ENCODE results near the gene BDNF.

BDNF gene

DNA sequence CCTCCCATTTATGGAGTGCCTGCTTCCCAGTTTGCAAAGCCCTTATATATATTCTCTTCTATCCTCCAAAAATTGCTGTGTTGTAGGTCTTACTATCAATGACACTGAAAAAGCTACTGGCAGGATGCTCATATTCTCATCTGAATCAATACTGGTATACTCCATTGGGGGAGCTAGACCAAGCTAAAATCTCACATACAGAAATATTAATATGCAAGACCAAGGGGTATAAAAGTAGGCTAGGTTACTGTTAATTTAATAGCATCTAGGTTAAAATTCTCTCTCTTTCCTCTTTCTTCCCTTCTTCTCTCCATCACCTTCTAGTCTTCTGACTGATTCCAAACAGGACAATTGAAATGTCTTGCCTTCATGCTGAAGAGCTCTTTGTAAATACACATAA, 17.1 kb upstream of the BDNF start:
- DNase-seq (ENCODE audit: low spot score in 2 of 2) (no peak), ATAC-seq (no peak)
- peaks cover 8% of the 10 kb centered on the region for H3K9me3 Mint-ChIP-seq
- H3K27ac Mint-ChIP-seq = no peak overlapping the region
- no peak overlapping the region for H3K4me3 Mint-ChIP-seq
- no peaks in the 10 kb centered on the region for H3K36me3 Mint-ChIP-seq
- H3K4me1 Mint-ChIP-seq = no peaks in the 10 kb centered on the region

DNA sequence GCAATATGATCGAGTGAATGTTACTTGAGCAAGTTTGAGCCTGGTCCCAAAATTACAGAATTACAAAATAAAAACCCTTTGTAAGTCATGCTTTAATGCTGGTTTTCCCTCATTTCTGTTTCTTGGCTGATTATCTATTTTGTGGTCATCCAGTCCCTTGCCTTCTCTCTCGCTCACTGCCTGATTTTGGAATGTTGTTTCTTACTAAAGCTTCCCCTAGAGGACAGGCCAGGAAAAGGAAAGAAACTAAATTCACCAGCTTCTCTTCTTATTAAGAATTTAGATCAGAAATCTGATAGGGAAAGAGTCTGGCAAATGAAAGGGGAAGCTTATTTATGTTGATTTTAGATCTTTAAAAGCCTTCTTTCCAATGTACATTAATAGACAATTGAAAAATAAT, 16.6 kb upstream of the BDNF start:
- H3K36me3 Mint-ChIP-seq = no peaks in the 10 kb centered on the region
- no peaks in the 10 kb centered on the region for H3K4me1 Mint-ChIP-seq
- H3K9me3 Mint-ChIP-seq = peaks cover 8% of the 10 kb centered on the region
- no peak overlapping the region for H3K4me3 Mint-ChIP-seq
- no peak overlapping the region for H3K27ac Mint-ChIP-seq
- no peak for ATAC-seq
- DNase-seq (ENCODE audit: low spot score in 2 of 2) = no peak

DNA sequence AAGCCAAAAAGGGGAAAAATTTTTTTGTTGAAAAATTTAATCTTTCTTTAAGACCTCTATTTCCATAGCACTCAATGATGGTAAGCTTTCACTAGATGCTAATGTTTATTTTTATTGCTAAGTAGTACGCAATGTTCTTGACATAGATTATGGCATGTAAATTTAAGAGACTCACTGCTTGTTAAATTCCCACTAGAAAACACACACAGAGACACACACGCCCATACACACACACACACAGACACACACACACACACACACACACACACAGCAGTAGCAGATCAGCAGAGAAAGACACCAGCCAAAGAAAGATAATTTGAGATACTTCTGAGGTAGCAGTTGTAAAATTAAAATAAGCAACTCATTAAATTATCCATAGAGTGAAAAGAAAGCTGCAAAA, 16.0 kb upstream of the BDNF start:
- Mint-ChIP-seq H3K4me3 (no peak overlapping the region), H3K27ac (no peak overlapping the region), H3K36me3 (no peaks in the 10 kb centered on the region), H3K9me3 (peaks cover 7% of the 10 kb centered on the region), H3K4me1 (no peaks in the 10 kb centered on the region)
- no peak for ATAC-seq
- no peak for DNase-seq (ENCODE audit: low spot score in 2 of 2)

DNA sequence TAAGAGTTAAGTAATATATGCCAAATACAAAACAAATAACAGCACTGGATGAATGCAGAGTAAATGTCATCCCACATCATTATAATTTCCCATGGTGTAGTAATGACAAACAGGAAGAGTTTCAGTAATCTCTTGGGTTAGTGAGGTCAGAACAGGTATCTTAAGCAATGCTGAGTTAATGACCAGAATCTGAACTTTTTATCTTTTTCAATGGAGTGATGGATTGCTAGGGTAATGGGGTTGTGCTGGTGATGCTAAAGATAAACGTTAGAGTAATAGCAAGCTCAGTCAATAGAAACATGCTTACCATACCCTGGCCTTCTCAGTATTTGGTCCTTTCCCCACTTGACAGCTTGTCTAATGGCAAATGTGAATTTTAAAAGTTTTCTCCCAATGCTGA, 11.5 kb upstream of the BDNF start:
- ATAC-seq = no peak
- Mint-ChIP-seq H3K4me3 (no peak overlapping the region), H3K4me1 (no peaks in the 10 kb centered on the region), H3K27ac (no peak overlapping the region), H3K9me3 (peaks cover 3% of the 10 kb centered on the region), H3K36me3 (no peaks in the 10 kb centered on the region)
- DNase-seq (ENCODE audit: low spot score in 2 of 2) = no peak

DNA sequence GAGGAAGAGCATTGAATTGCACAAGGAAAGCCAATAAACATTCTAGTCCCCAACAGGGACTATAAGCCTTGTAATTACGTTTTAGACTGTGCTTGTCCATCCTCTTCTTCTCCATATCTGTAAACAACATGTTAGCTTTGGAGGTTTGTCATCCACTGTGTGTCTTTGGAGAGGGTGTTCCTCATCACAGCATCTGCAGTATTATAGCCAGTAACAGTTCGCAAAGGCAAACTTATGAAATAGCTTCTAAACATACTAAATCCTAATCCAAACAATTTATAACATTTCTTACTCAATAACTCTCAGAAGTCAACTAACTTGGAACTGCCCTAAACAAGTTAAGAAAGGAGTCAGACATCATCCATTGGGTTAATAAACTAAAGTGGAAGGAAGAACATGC, 10.3 kb upstream of the BDNF start:
- no peaks in the 10 kb centered on the region for H3K4me1 Mint-ChIP-seq
- H3K27ac Mint-ChIP-seq = no peak overlapping the region
- H3K4me3 Mint-ChIP-seq = no peak overlapping the region
- ATAC-seq (no peak), DNase-seq (ENCODE audit: low spot score in 2 of 2) (no peak)
- no peaks in the 10 kb centered on the region for H3K36me3 Mint-ChIP-seq
- H3K9me3 Mint-ChIP-seq = peaks cover 3% of the 10 kb centered on the region

DNA sequence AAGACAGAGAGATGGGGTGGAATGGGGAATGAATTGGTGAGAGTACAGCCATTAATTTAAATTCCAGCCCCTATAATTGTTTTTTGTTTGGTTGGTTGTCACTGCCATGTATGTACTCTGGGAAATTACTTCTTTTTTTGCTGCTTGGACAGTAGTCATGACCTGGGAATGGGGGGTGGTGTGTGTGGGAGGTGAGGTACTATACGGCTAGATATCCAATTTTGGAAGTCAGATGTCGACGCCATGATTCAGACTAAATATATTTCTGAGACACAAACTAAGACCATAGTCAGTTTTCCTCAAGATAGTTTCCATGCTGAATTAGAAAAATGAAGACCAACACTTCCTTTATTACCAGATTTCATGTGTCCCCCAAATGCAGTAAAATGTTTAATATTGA, 7.4 kb upstream of the BDNF start:
- Mint-ChIP-seq H3K4me1 (no peaks in the 10 kb centered on the region), H3K4me3 (no peak overlapping the region), H3K9me3 (peaks cover 3% of the 10 kb centered on the region), H3K36me3 (no peaks in the 10 kb centered on the region), H3K27ac (no peak overlapping the region)
- ATAC-seq = no peak
- DNase-seq (ENCODE audit: low spot score in 2 of 2) = no peak

DNA sequence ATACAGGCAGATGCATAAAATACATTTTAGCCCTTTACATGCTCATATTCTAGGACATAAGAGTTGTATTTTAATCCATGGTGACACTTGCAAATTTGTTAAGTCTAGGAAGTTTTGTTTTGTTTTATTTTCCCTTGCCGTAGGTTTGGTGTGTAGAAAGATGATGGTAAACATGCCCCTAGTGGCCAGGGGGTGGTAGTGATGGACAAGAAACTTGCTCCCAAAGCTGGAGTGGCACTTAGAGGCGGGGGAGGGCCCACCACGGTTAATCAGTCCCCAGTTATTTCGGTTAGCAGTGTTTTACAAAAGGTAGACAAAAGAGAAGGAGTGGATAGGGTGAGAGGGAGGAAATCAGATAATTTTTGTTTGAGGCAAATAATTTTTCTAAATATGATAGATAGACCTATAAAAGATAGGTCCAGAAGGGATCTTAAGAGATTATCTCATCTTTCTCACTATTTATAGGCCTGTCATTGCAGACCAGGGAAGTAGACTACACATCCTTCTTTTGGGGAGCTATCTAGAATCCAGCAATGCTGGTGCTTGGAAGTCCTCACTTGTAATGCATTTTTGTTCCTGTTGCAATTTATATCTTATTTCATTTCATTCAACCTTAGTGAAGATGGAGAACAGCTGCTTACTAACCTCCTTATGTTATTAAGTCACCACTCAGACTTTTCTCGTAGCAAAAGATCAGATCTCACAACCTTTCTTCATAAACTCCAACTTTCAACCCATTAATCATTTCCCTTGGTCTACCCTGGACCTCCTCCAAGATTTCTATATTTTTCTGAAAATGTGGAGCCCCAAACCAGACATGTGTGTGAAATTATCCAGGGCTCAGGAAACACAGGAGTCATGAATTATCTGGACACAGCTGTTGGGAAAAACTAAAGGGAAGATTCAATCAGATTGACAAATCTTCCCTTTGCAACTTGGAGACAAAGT, 5.9 kb upstream of the BDNF start:
- Mint-ChIP-seq H3K4me3 (no peak overlapping the region), H3K9me3 (peaks cover 3% of the 10 kb centered on the region), H3K36me3 (no peaks in the 10 kb centered on the region), H3K27ac (no peak overlapping the region), H3K4me1 (peaks cover 7% of the 10 kb centered on the region)
- DNase-seq (ENCODE audit: low spot score in 2 of 2) (no peak), ATAC-seq (no peak)

DNA sequence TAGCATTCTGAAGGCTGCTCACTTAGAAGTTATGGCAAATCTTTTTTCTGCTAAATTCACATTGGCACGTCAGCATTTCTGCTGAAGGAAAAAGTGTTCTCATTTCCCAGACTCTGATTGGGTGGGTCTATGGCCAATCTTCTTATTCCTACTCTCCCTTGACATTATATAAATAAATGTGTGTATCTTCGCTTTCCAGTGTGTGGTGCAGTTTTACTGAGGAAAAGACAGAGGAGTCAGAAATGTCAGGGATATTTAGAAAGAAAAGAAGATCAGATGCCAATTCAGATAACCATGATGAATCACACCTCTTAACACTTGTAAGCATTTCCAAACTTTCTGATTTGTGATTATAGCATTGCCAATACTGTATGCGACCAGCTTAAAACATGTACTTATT, 3.2 kb upstream of the BDNF start:
- DNase-seq (ENCODE audit: low spot score in 2 of 2) (no peak), ATAC-seq (no peak)
- Mint-ChIP-seq H3K4me3 (no peak overlapping the region), H3K36me3 (no peaks in the 10 kb centered on the region), H3K4me1 (peaks cover 29% of the 10 kb centered on the region), H3K9me3 (peaks cover 3% of the 10 kb centered on the region), H3K27ac (no peak overlapping the region)

DNA sequence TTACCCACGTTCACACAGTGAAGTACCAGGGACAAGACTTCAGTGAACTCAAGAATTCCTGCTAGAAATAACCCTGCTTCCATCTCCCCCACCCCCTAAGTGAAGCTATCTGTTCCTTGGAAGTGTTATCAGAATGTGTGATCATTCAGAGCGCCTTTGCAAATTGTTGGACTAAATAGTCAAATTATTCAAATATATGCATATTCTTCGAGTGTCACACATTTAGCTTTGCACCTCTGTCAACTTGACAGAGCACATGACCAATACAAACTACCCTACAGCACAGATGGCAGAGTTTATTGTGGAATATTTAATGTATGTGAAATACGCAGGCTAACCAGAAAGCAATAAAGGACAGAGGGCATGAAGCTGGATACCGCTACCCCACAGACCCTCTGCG, 2.6 kb upstream of the BDNF start:
- H3K9me3 Mint-ChIP-seq = no peaks in the 10 kb centered on the region
- ATAC-seq = no peak
- H3K36me3 Mint-ChIP-seq = no peaks in the 10 kb centered on the region
- H3K4me1 Mint-ChIP-seq = peaks cover 29% of the 10 kb centered on the region
- H3K27ac Mint-ChIP-seq = no peak overlapping the region
- no peak overlapping the region for H3K4me3 Mint-ChIP-seq
- no peak for DNase-seq (ENCODE audit: low spot score in 2 of 2)

DNA sequence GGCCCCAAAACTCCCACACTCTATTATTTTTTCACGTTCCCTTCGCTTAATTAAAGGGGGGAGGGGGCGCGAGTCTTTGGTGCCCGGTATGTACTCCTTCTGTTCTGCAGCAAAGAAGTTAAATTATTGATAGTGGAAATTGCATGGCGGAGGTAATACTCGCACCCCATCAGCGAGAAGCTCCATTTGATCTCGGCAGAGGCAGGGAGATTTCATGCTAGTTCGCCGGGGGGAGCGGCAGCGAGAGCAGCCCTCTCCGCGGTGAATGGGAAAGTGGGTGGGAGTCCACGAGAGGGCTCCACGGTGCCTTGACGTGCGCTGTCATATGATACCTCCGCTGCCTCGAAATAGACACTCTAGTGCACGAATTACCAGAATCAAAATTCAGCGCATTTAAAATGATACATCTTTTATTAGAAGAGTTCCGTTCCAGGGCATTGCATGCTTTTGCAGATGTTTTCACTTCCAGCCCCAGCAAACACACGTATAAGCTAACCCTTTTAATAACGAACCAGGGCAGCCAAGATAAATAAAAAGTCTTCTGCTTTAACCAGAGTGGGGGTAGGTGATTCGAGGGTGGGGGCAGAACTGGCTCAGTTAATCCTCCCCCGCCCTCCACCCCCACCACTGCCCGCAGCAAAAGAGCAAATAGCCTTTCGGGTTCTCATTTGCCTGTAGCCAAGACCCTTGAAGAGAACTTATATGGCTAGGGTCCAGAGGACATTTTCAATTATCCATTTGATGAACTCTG, 1.3 kb upstream of the BDNF start:
- no peak for ATAC-seq
- Mint-ChIP-seq H3K4me1 (peaks cover 29% of the 10 kb centered on the region), H3K36me3 (no peaks in the 10 kb centered on the region), H3K27ac (peak overlapping the region; percentile 29), H3K4me3 (peak overlapping the region; percentile 75), H3K9me3 (no peaks in the 10 kb centered on the region)
- DNase-seq (ENCODE audit: low spot score in 2 of 2) = no peak

DNA sequence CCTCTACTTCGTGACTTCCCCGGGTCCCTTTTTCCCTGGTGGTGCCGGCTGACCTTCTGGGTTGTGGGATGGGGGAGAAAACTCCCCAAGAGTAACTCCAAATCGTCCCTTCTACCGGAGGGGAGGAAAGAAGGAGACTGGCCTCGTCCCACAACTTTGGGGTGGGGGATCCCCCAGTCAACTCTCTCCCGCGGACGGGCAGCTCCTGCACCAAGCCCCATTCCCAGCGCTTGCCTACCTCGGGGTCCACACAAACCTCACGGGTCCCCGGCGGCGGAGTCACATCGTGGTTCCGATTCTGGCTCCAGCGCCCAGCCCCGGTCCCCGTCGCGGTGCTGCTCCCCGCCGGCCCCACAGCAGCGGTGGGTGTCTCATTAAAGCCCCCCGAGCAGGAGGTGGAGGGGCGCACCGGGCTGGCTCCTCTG, 317 bp downstream of the BDNF start:
- Mint-ChIP-seq H3K36me3 (no peaks in the 10 kb centered on the region), H3K9me3 (no peaks in the 10 kb centered on the region), H3K27ac (no peak overlapping the region), H3K4me1 (peaks cover 29% of the 10 kb centered on the region), H3K4me3 (peak overlapping the region; percentile 42)
- DNase-seq (ENCODE audit: low spot score in 2 of 2) (no peak), ATAC-seq (no peak)

DNA sequence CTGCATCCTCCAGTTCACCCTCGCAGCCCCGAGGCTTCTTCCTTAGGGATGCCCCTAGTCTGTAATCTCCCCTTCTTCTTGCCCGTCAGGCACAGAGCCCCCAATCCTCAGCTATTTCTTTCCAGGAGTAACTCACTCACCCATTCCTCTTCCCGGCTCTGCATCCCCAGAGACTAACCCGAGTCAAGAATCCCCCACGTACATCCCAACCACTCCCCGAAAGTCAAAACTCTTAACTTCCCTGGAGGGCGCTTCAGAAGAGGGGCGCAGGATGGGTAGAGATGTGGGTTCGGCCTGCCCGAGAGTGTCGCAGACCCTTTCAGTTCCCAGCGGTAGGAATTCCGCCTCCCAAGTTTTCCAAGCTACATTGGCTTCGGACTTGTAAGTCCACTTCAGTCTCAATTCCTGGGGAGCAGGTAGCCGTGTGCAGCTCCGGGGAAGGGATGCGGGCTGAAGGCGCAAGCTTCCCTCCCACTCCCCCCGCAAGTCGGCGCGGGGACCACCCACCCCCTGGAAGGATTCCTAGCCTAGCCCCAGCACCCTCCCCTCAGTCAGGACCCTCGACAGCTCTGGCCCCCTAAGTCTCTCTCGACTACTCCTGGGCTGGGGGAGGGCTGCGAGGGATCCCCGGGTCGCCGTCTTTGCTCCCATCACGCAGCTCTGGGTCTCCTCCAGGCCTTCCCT, 871 bp downstream of the BDNF start:
- Mint-ChIP-seq H3K4me1 (peaks cover 29% of the 10 kb centered on the region), H3K9me3 (no peaks in the 10 kb centered on the region), H3K36me3 (no peaks in the 10 kb centered on the region), H3K4me3 (peak overlapping the region; percentile 42), H3K27ac (no peak overlapping the region)
- DNase-seq (ENCODE audit: low spot score in 2 of 2) (no peak), ATAC-seq (no peak)

DNA sequence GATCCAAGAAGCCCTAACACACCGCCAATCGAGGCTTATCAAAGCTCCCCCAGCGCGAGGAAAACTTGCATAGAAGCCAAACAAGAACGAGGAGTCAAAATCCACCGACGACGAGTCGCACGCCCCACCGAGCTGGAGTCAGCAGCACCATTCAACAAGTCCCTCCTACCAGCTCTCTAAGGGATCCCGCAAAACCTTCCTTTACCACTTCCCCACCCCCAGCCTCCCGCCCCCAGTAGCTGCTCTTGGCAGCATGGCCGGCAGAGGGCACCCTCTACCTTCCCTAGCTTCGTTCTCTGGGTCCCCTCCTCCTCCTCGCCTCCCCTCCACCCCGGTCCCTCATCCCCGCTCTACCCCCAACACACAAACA, 1.4 kb downstream of the BDNF start:
- H3K4me1 Mint-ChIP-seq = peaks cover 29% of the 10 kb centered on the region
- no peaks in the 10 kb centered on the region for H3K36me3 Mint-ChIP-seq
- H3K4me3 Mint-ChIP-seq = peak overlapping the region; percentile 42
- DNase-seq (ENCODE audit: low spot score in 2 of 2) = peak in 1 of 2 donors; percentile 70
- no peak overlapping the region for H3K27ac Mint-ChIP-seq
- ATAC-seq = peak; percentile 80
- H3K9me3 Mint-ChIP-seq = no peaks in the 10 kb centered on the region

DNA sequence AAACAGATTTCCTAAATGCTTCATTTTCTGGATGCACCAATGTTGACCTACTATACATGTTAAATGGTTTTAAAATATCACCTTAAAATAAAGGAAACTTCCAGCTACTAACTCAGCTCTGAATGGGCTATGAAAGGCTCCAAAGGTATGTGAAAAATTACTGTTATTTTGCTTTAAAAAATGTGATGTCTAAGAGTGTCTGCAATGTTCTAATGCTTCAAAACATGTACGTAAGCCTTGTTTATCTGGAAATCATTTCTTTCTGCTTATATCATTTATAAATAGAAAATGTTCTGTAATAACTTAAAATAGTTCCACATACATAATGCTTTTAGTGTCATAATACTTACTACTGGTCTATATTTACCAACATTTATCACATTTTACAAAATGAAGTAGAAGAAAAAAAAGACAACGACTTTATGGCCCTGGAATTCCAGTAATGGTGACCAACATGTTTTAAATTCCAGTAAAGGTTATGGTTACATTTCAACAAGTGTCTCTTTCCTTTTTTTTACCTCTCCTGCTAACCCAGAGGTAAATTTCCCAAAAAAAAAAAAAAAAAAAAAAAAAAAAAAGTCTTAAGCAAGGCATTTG, 2.5 kb downstream of the BDNF start:
- Mint-ChIP-seq H3K4me3 (no peak overlapping the region), H3K36me3 (no peaks in the 10 kb centered on the region), H3K4me1 (peaks cover 29% of the 10 kb centered on the region), H3K9me3 (no peaks in the 10 kb centered on the region), H3K27ac (no peak overlapping the region)
- no peak for DNase-seq (ENCODE audit: low spot score in 2 of 2)
- no peak for ATAC-seq

DNA sequence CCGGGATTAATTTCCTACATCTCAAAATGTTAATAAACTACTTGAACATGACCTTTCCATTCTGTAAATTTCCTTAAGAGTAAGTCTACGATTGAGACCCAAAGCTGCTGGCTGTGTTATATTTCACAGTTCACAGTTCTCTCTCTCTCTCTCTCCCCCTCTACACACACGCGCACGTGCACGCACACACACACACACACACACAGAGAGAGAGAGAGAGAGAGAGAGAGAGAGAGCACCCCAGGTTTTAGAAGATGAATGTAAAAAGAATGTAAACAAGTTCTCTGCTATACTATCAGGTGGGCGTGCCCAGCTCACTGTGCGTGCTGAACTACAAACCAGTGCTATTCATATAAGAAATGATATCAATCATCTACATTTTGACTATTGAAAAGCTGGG, 3.3 kb downstream of the BDNF start:
- Mint-ChIP-seq H3K36me3 (no peaks in the 10 kb centered on the region), H3K4me1 (peaks cover 29% of the 10 kb centered on the region), H3K4me3 (no peak overlapping the region), H3K9me3 (no peaks in the 10 kb centered on the region), H3K27ac (no peak overlapping the region)
- ATAC-seq (no peak), DNase-seq (ENCODE audit: low spot score in 2 of 2) (no peak)

All from stimulated activated effector memory CD8-positive, alpha-beta T cell treated with anti-CD3 and anti-CD28 coated beads, Interleukin-12 subunit alpha, Interleukin-12 subunit beta, amount 100 ng/mL, for 72 hours (primary cell).